Effector memory CD4-positive, alpha-beta T cell (primary cell): ENCODE measurements around the gene ZNF799.
"Not testable (repeated sequence)": the region's sequence is repeated elsewhere in the genome, so short reads cannot be mapped to it uniquely, and the experiment has no call there.

Experiments used
- DNase-seq, 3 donors: peaks; one replicate each; pipeline ENCODE4 v3.0.0-alpha.2; 2020
- H3K27ac ChIP-seq: 2 replicates; pipeline ENCODE4 v1.7.0; 2013; ENCODE audit warnings: mild to moderate bottlenecking, low read length, moderate library complexity; ENCODE audit not compliant: insufficient read depth, poor library complexity, severe bottlenecking
- H3K27me3 ChIP-seq: replicated peaks from 2 replicates; pipeline ENCODE4 v1.7.0; 2013; ENCODE audit warnings: mild to moderate bottlenecking, low read length; ENCODE audit not compliant: insufficient read depth, control insufficient read depth, poor library complexity, severe bottlenecking
- H3K36me3 ChIP-seq: 2 replicates; pipeline ENCODE4 v1.7.0; 2013; ENCODE audit warnings: mild to moderate bottlenecking, low read length, moderate library complexity; ENCODE audit not compliant: control insufficient read depth, insufficient read depth
- H3K4me1 ChIP-seq: 2 replicates; pipeline ENCODE4 v1.7.0; 2013; ENCODE audit warnings: low read length, mild to moderate bottlenecking; ENCODE audit not compliant: control insufficient read depth, insufficient read depth, poor library complexity, severe bottlenecking
- H3K4me3 ChIP-seq: 2 replicates; pipeline ENCODE4 v1.7.0; 2013; ENCODE audit warnings: low read length, low read depth, mild to moderate bottlenecking; ENCODE audit not compliant: insufficient read depth, poor library complexity, severe bottlenecking
- H3K9me3 ChIP-seq: 2 replicates; pipeline ENCODE4 v1.7.0; 2013; ENCODE audit warnings: mild to moderate bottlenecking, low read length, moderate library complexity; ENCODE audit not compliant: control insufficient read depth

The ZNF799 gene

DNA sequence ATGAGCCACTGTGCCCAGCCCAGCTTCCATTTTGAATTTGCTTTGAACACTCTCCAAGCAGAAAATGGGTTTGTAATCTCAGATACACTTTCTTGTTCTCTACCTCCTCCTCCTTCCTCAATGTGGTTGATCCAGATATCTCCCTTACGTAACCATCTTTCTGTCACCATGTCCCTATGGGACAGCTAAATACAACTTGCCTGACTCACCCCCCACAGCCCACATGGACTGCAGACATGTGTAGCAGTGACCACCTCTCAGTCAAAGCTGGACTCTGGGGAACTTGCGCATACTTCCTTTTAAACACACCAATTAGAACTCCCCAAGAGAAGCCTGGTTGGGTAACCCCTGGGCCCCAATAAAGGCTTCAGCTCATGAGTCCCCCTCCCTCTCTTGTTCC lies 10.8 kb upstream of the ZNF799 start:
- DNase-seq: no peak
- Histone ChIP-seq H3K27me3 (no peaks in the 10 kb centered on the region), H3K4me3 (no peak overlapping the region), H3K9me3 (no peaks in the 10 kb centered on the region), H3K4me1 (no peaks in the 10 kb centered on the region), H3K36me3 (no peaks in the 10 kb centered on the region), H3K27ac (no peak overlapping the region)

GRCh38 chr19:12399901-12400632 lies 1.0 kb downstream of the ZNF799 start:
- not testable (repeated sequence) for DNase-seq

DNA sequence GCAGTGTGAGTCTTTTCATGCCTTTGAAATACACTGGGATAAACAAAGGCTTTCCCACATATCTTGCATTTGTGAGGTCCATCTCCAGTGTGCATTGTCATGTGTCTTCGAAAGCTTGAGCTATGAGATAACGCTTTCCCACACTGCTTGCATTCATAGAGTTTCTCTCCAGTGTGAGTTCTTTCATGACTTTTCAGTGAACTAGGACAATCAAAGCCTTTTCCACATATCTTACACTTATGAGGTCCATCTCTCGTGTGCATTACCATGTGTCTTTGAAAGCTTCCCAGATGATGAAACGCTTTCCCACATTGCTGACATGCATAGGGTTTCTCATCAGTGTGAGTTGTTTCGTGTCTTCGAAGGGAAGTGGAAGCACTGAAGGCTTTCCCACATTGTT lies 9.9 kb downstream of the ZNF799 start:
- H3K4me3 ChIP-seq, H3K9me3 ChIP-seq: not testable (repeated sequence)
- H3K36me3 ChIP-seq: peaks cover 14% of the 10 kb centered on the region

More at GRCh38 chr19:12399901-12400632, 1.0 kb downstream of the ZNF799 start:
- not testable (repeated sequence) for H3K9me3 ChIP-seq, H3K27ac ChIP-seq, H3K36me3 ChIP-seq, H3K4me1 ChIP-seq, H3K27me3 ChIP-seq
- H3K4me3 ChIP-seq: peak overlapping the region; percentile 97

DNA sequence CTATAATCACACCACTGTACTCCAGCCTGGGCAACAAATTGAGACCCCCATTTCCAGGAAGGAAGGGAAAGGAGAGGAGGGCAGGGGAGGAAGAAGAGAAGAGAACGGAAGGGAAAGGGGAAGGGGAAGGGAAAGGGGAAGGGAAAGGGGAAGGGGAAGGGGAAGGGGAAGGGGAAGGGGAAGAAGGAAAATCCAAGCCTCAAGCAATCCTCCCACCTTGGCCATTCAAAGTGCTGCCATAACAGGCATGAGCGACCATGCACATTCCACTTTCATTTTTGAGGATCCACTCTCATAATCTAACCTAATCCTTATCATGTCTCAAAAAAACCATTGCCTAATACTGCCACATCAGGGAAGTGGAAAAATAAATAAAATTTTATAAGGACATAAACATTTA lies 14.7 kb downstream of the ZNF799 start:
- H3K27me3 ChIP-seq, DNase-seq, H3K36me3 ChIP-seq, H3K4me1 ChIP-seq, H3K27ac ChIP-seq, H3K4me3 ChIP-seq: not testable (repeated sequence)
- H3K9me3 ChIP-seq: peaks cover 11% of the 10 kb centered on the region

More for the DNA sequence above, 9.9 kb downstream of the ZNF799 start:
- not testable (repeated sequence) for H3K27me3 ChIP-seq, H3K4me1 ChIP-seq, DNase-seq, H3K27ac ChIP-seq

DNA sequence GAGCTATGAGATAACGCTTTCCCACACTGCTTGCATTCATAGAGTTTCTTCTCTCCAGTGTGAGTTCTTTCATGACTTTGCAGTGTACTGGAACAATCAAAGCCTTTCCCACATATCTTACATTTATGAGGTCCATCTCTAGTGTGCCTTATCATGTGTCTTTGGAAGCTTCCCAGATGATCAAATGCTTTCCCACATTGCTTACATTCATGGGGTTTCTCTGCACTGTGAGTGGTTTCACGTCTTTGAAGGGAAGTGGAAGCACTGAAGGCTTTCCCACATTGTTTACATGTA lies 20.7 kb downstream of the ZNF799 start:
- Histone ChIP-seq H3K27ac (no peak overlapping the region), H3K9me3 (peaks cover 21% of the 10 kb centered on the region), H3K27me3 (no peaks in the 10 kb centered on the region), H3K36me3 (no peaks in the 10 kb centered on the region), H3K4me3 (no peak overlapping the region), H3K4me1 (no peaks in the 10 kb centered on the region)
- DNase-seq: no peak

- H3K27me3 ChIP-seq: no peaks in the 10 kb centered on the region
- H3K36me3 ChIP-seq: no peaks in the 10 kb centered on the region
- H3K4me3 ChIP-seq: no peak overlapping the region
- no peaks in the 10 kb centered on the region for H3K4me1 ChIP-seq
- H3K27ac ChIP-seq: no peak overlapping the region
- no peak for DNase-seq
- H3K9me3 ChIP-seq: peaks cover 21% of the 10 kb centered on the region
Measured at GRCh38 chr19:12379732-12380443, 21.2 kb downstream of the ZNF799 start.

DNA sequence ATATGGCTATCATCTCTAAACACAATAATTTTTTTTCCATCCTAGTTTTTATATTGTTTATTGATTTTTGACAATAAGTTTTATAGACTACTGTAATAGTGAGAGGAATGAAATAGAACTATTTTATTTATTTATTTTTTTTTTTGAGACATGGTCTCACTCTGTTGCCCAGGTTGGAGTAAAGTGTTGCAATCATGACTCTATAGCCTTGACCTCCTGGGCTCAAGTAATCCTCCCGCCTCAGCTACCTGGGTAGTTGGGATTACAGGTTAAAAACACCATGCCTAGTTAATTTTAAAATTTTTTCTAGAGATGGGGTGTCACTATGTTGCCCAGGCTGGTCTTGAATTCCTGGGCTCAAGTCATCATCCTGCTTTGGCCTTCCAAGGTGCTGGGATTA lies 27.0 kb downstream of the ZNF799 start:
- DNase-seq: no peak
- no peak overlapping the region for H3K4me3 ChIP-seq
- peaks cover 7% of the 10 kb centered on the region for H3K9me3 ChIP-seq
- no peaks in the 10 kb centered on the region for H3K36me3 ChIP-seq
- no peaks in the 10 kb centered on the region for H3K4me1 ChIP-seq
- no peak overlapping the region for H3K27ac ChIP-seq
- no peaks in the 10 kb centered on the region for H3K27me3 ChIP-seq

DNA sequence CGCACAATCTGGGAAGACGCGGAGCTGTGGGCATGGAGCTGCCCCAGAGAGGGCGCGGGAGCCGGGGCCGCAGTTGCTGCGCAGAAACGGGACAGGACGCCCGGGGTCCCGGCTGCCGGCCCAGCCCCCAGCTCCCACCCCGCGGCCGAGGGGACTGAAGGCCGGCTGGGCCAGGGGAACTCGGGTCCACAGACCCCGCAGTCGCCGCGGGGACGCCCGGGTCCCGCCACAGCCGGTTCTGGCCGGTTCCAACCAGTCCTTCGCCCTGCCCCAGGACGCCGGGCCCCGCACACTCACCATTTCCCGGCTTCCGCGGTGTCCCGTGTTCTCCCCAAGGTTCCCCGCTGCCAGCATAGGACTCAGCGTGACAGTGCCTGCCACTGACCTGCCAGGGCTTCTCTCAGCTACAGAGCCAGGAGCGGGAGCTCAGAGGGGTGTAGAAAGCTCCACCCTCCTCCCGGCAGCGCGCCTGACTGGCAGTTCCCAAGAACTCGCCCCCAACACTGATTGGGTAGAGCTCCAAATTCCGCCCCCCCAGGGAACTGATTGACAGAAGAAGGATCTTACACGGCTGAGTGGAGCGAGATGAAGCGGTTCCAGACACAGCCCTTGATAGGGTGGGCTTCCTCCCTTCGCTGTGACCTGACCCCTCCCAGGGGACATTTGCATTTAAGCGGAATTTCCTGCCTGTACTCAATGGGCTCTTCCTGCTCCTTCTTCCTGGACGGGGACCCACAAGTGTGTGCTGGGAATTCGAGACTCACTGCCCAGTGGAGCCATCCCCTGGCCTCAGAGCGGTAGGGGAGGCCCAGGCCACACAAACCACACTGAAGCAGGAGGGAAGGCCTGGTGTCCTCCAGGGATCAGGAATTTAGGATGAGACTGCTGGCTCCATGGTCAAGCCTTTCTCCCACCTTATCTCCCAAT lies 35.6 kb downstream of the ZNF799 start, which contains the start of gene ZNF442:
Gene ZNF442 (minus strand): TSS at position 448 of the 927 bp plus-strand sequence. CDS start 2,052 bp downstream, outside the sequence.
- peaks cover 3% of the 10 kb centered on the region for H3K4me1 ChIP-seq
- H3K9me3 ChIP-seq: no peaks in the 10 kb centered on the region
- peak within 1 kb of the TSS; percentile 69 for H3K4me3 ChIP-seq
- H3K36me3 ChIP-seq: no peaks in the 10 kb centered on the region
- H3K27me3 ChIP-seq: no peaks in the 10 kb centered on the region
- peak; percentile 46 to 67 (median 66) for DNase-seq
- peak within 1 kb of the TSS; percentile 39 for H3K27ac ChIP-seq

DNA sequence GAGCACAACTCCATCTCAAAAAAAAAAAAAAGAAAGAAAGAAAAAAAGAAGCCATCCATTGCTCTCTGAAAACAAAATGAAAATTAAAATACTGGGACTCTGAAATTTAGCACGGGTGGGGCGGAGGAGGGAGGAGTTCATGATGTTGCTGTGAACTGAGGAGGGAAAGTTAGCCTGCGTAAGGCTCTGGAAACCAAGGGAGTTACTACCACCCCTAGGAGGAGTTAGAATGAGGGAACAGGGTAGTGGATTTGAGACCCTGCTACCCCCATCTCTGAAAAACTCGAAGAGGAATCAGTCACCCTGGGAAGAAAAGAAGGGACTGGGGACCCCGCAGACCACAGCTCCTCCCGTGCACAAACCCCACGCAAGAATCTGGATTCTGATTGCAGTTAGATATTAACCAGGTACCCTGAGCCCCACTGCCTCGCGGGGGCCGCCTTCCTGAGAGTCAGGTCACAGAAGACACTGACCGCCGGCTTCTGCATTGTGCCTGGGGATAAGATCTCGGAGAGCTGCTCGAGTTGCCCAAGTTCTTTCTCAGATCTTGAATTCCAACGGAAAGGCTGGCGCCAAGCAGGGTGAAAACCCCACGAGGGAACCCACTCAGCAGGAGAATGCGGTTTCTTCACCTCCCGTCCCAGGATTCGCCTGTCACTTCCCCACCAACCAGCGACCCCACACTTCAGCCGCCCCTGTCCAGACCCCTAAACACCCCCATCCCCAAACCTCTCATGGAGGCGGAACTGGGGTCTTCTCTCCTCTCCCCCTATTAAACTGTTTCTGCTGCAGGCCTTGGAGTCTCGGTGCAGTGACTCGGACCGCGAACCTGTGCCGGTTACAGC lies 36.5 kb downstream of the ZNF799 start:
- H3K4me3 ChIP-seq: peak overlapping the region; percentile 69
- no peak overlapping the region for H3K27ac ChIP-seq
- DNase-seq: no peak
- H3K36me3 ChIP-seq: no peaks in the 10 kb centered on the region
- H3K27me3 ChIP-seq: no peaks in the 10 kb centered on the region
- H3K4me1 ChIP-seq: peaks cover 3% of the 10 kb centered on the region
- no peaks in the 10 kb centered on the region for H3K9me3 ChIP-seq
